ENCODE data around the gene OLIG3.

The OLIG3 gene

DNA sequence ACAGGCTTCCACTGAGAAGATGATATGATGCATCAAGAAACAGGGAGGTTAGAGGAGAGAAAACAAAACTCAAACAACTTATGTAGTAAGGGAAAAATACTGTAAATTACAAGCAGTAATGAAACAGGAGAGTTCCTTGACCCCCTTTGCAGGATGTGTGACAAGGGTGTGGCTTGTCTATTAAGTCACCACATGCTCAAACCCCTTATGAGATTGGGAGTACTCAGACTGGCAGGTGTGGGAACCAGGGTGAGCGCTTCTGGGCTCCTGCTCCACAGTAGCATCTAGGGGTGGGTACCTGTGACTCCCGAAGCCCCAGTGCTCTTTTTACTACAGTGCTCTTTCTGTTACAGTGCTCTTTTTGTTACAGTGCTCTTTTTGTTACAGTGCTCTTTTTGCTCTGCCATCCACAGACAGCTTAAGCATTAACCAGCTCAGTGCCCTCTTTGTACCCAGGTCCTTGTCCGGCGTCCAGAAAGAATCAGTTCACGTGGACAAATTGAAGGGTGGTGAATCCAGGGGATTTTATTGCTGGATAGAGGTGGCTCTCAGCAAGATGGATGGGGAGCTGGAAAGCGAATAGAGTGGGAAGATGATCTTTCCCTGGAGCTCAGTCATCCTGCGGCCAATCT is 28.7 kb downstream of the OLIG3 start:
- FAIRE-seq: no peak

DNA sequence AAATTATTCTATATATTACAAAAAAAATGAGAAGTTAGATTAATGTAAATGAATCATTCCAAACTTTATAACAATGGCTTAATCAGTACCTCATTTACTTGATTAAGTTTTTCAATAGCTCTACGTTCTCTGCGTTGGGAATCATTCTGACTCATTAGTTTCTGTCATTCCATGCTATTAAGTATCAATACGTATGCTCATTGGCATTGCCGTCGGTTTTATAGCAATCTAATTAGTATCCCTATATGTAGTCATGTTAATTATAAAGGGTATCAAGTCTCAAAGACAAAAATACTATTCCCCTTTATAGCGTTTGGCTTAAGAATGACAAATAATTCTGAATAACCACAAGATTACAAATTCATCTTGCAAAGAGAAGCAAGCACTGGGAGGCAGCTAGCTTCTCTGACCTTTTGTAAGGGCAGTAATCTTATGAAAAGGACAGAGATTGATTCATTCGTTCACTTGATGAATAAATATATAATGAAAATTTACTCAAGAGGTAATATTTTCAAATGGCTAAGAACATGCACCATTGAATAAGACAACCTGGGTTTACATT is 41.8 kb downstream of the OLIG3 start:
- no peak for FAIRE-seq

DNA sequence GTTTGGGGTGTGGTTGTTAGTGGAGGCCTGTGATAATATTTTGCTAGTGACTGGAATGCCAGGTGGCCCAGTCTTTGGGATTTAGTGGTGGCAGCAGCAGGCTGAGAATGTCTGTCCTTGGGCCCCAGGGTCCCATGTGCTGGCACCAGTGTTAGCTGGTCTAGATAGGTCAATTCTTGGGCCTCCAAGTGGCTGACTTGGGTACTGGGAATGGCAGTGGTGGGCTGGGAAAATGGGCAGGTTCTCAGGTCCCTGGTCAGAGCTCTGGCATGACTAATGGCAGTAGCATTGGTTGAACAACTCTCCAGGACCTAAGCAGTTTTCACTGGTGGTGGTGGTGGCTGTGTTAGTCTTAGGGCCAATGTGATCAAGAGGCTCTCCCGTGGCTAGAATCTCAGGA is 50.3 kb downstream of the OLIG3 start:
- no peak for FAIRE-seq

Measured in islet of Langerhans (tissue), 1 donor.